Measurements from ENCODE around the gene FBXO36.

FBXO36 gene

GRCh38 chr2:230000118-230000841 lies 78.0 kb downstream of the FBXO36 start:
- Histone ChIP-seq H3F3A (ENCODE audit: insufficient read depth, low read length) (no peaks in the 10 kb centered on the region), H2AFZ (ENCODE audit: low read length) (no peak overlapping the region), H3K79me2 (ENCODE audit: low read length) (no peaks in the 10 kb centered on the region), H3K4me2 (ENCODE audit: low read depth, low read length) (no peak overlapping the region), H3K36me3 (replicated peaks; ENCODE audit: insufficient read depth, low read length) (no peaks in the 10 kb centered on the region), H3K4me3 (ENCODE audit: low read length) (no peak overlapping the region), H3K9me3 (replicated peaks; ENCODE audit: insufficient read depth, low read length) (no peaks in the 10 kb centered on the region), H3K27me3 (replicated peaks; ENCODE audit: insufficient read depth, low read length) (no peaks in the 10 kb centered on the region), H3K27ac (ENCODE audit: low read length) (no peak overlapping the region), H3K9me2 (replicated peaks; ENCODE audit: insufficient read depth, low read length) (no peaks in the 10 kb centered on the region), H3K9ac (ENCODE audit: low read length) (no peak overlapping the region), H4K20me1 (ENCODE audit: insufficient read depth, low read length) (no peaks in the 10 kb centered on the region), H3K4me1 (ENCODE audit: low read length) (no peaks in the 10 kb centered on the region)
- no peak for DNase-seq
- TF ChIP-seq CTCF (IDR thresholded peaks at IDR 0.05; ENCODE audit: low read length) (no peak), EZH2 (optimal IDR thresholded peaks at IDR 0.05; ENCODE audit: low read depth, low read length) (no peak), EZH2phosphoT487 (IDR thresholded peaks at IDR 0.05; ENCODE audit: low read length) (no peak)

GRCh38 chr2:230007931-230008707 lies 85.8 kb downstream of the FBXO36 start:
- no peaks in the 10 kb centered on the region for H3K79me2 ChIP-seq (ENCODE audit: low read length)
- H3K27ac ChIP-seq (ENCODE audit: low read length): no peak overlapping the region
- peak overlapping the region; percentile 24; the same call in 1 of the 2 replicates for H3K4me2 ChIP-seq (ENCODE audit: low read depth, low read length)
- no peak overlapping the region; the same call in 1 of the 2 replicates for H3K9ac ChIP-seq (ENCODE audit: low read length)
- no peaks in the 10 kb centered on the region for H3K9me2 ChIP-seq (replicated peaks; ENCODE audit: insufficient read depth, low read length)
- no peaks in the 10 kb centered on the region for H3K4me1 ChIP-seq (ENCODE audit: low read length)
- H3K36me3 ChIP-seq (replicated peaks; ENCODE audit: insufficient read depth, low read length): no peaks in the 10 kb centered on the region
- H4K20me1 ChIP-seq (ENCODE audit: insufficient read depth, low read length): no peaks in the 10 kb centered on the region
- no peaks in the 10 kb centered on the region for H3K27me3 ChIP-seq (replicated peaks; ENCODE audit: insufficient read depth, low read length)
- no peaks in the 10 kb centered on the region for H3K9me3 ChIP-seq (replicated peaks; ENCODE audit: insufficient read depth, low read length)
- TF ChIP-seq CTCF (IDR thresholded peaks at IDR 0.05; ENCODE audit: low read length): peak; percentile 72
- no peak for TF ChIP-seq EZH2 (optimal IDR thresholded peaks at IDR 0.05; ENCODE audit: low read depth, low read length)
- H3K4me3 ChIP-seq (ENCODE audit: low read length): no peak overlapping the region
- peak; percentile 79 for DNase-seq
- H3F3A ChIP-seq (ENCODE audit: insufficient read depth, low read length): no peaks in the 10 kb centered on the region
- H2AFZ ChIP-seq (ENCODE audit: low read length): peak overlapping the region; percentile 39; the same call in 1 of the 2 replicates

- no peaks in the 10 kb centered on the region for H3K27me3 ChIP-seq (replicated peaks; ENCODE audit: insufficient read depth, low read length)
- H3K9me3 ChIP-seq (replicated peaks; ENCODE audit: insufficient read depth, low read length): no peaks in the 10 kb centered on the region
- H3F3A ChIP-seq (ENCODE audit: insufficient read depth, low read length): no peaks in the 10 kb centered on the region
- DNase-seq: no peak
- no peaks in the 10 kb centered on the region for H3K9me2 ChIP-seq (replicated peaks; ENCODE audit: insufficient read depth, low read length)
- H4K20me1 ChIP-seq (ENCODE audit: insufficient read depth, low read length): no peaks in the 10 kb centered on the region
- peak overlapping the region; percentile 24; the same call in 1 of the 2 replicates for H3K4me2 ChIP-seq (ENCODE audit: low read depth, low read length)
- TF ChIP-seq EZH2phosphoT487 (IDR thresholded peaks at IDR 0.05; ENCODE audit: low read length) (no peak), CTCF (IDR thresholded peaks at IDR 0.05; ENCODE audit: low read length) (no peak), EZH2 (optimal IDR thresholded peaks at IDR 0.05; ENCODE audit: low read depth, low read length) (no peak)
- H2AFZ ChIP-seq (ENCODE audit: low read length): peak overlapping the region; percentile 39; the same call in 1 of the 2 replicates
- H3K27ac ChIP-seq (ENCODE audit: low read length): no peak overlapping the region
- no peaks in the 10 kb centered on the region for H3K79me2 ChIP-seq (ENCODE audit: low read length)
- no peaks in the 10 kb centered on the region for H3K36me3 ChIP-seq (replicated peaks; ENCODE audit: insufficient read depth, low read length)
- no peaks in the 10 kb centered on the region for H3K4me1 ChIP-seq (ENCODE audit: low read length)
- no peak overlapping the region; the same call in 1 of the 2 replicates for H3K9ac ChIP-seq (ENCODE audit: low read length)
- no peak overlapping the region for H3K4me3 ChIP-seq (ENCODE audit: low read length)
Measured at GRCh38 chr2:230008708-230009066, 86.4 kb downstream of the FBXO36 start.

Measured in MM.1S (cell line).